CD4-positive, alpha-beta T cell treated with Interleukin-4 for 1 hour (primary cell): ENCODE results near the gene SEC31A.
"Not testable (repeated sequence)": the region's sequence is repeated elsewhere in the genome, so short reads cannot be mapped to it uniquely, and the experiment has no call there.

Experiments
- DNase-seq, 2 donors: peaks; one replicate each; pipeline ENCODE4 v3.0.0-alpha.2; 2020 to 2022

Gene SEC31A

GRCh38 chr4:82896755-82897154, 5.8 kb upstream of the SEC31A start:
- DNase-seq: no peak

- no peak for DNase-seq
These were observed 3.0 kb upstream of the SEC31A start for GRCh38 chr4:82893942-82894341.

- no peak for DNase-seq
These were observed 1.5 kb upstream of the SEC31A start for GRCh38 chr4:82892467-82892802.

- DNase-seq: peak in 1 of 2 donors; percentile 10
These were observed 934 bp upstream of the SEC31A start for GRCh38 chr4:82891707-82892466.

- no peak for DNase-seq
These were observed 439 bp downstream of the SEC31A start for GRCh38 chr4:82890528-82890900.

- DNase-seq: no peak
These were observed 1.7 kb downstream of the SEC31A start for GRCh38 chr4:82889287-82889686.

DNA sequence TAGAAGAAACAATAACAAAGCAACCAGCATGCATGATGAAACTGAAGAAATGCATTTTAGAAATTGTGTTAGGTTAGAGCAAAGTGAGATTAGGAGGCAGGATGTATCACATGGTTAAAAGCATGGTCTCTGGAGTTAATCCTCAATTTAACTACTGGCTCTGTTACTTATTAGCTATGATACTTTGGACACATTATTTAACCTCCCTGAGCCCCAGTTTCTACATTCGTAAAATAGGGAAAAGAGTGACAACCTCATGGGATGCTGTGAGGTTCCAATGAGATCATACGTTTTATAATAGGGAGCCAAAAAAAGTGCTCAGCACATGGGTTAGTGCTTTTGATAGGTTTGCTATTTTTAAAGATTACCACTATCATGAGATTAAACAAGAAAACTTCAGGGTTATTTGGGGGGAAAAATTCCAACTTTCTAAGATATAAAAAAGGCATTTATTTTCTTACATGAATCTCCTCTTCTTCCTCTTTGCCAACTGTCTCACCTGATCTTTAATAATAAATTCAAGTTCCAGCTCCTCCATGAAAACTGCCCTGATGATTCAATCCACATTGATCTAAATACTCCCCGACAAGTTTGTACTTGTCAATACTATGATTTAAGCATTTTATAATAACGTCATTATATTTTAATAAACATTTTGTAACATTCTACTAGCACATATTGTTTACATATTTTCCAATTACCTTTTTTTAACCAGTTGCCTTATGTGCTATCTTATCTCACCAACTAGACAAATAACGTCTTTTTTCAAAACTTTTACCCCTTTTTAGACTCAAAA, 4.6 kb downstream of the SEC31A start:
- DNase-seq: no peak

- no peak for DNase-seq
These were observed 5.5 kb downstream of the SEC31A start for GRCh38 chr4:82885410-82885809.

- DNase-seq: no peak
These were observed 22.4 kb downstream of the SEC31A start for GRCh38 chr4:82868572-82868971.

DNA sequence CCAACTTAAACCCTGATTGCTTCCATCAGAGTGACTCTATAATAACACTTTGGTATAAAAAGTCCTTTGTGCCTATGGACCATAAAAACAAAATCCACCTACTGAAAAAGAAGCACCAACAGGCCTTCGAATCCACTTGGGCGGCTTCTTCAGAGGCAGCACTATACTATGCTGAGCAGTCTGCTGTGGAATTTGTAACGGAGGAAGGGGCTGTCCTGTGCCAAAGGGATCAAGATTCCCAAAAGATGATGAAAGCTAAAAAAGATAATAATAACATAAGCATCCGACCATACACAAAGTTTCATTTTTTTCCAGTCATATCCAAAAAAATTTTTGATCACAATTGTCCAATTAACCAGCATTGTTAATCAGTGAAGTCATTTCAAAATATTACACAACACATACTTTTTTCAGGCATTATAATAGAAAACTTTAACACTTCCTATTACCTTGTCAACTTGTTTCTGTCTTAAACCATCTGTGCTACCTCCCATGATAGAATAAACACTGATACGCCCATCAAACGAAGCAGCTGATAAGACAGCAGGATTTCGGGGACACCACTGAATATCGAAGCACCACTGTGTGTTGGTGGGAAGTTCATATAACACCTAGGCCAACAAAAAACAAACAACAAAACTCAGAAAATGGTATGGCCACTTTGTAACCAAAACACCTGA, 24.1 kb downstream of the SEC31A start:
- DNase-seq: no peak

- peak; percentile 10 to 13 for DNase-seq
These were observed 24.9 kb downstream of the SEC31A start for GRCh38 chr4:82866033-82866432.

GRCh38 chr4:82865592-82865991, 25.4 kb downstream of the SEC31A start:
- DNase-seq: peak; percentile 36 to 68

DNA sequence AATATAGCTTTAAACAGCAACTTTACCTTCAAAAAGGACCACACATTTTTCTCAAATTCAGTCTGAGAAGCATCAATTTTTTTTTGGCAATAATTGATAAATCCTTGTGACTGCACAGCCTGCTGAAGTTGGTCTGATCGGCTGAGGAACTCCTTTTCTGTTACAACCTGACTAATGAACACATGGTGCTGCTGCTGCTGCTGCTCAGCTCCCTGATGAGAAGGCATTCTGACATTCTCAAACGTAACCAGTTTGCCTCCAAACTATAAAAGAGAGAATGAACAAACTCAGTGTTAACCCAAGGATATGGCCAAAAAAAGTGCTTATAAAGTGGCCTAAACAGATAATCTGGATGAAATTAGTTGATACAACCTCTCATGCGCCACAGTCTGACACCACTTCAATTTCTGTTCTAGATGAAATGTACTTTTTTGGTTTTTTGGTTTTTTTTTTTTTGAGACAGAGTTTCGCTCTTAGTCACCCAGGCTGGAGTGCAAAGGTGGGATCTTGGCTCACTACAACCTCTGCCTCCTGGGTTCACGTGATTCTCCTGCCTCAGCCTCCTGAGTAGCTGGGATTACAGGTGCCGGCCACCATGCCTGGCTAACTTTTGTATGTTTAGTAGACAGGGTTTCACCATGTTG, 26.5 kb downstream of the SEC31A start:
- no peak for DNase-seq

- DNase-seq: no peak
These were observed 29.4 kb downstream of the SEC31A start for GRCh38 chr4:82861529-82861928.

DNA sequence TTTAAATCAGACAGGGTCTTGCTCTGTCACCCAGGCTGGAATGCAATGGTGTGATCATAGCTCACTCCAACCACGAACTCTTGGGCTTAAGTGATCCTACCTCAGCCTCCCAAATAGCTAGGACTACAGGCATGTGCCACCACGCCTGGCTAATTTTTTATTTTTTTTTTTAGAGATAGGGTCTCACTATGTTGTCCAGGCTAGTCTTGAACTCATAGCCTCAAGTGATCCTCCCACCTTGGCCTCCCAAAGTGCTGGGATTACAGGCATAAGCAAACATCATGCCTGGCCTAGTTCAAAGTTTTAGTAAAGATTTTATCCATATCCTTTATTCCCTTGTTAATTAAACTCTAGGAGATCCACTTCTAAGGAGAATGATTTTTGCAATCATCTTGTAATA, 30.5 kb downstream of the SEC31A start:
- DNase-seq: not testable (repeated sequence)

DNA sequence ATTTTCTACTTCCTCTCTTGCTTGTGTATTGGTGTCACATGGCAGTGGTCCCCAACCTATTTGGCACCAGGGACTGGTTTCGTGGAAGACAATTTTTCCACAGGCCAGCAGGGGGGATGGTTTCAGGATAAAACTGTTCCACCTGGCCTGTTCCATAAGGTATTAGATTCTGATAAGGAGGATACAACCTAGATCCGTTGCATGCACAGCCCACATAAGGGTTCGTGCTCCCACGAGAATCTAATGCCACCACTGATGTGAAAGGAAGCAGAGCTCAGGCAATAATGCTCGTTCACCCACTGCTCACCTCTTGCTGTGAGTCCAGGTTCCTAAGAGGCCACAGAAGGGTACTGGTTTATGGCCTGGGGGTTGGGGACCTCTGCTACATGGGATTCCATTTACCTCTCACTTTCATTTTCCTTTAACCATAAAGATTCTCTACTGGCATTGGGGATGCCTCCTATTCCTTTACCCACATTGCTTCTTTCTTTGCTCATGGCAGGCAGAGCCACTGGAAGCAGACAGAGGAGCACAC, 38.1 kb downstream of the SEC31A start:
- no peak for DNase-seq

DNA sequence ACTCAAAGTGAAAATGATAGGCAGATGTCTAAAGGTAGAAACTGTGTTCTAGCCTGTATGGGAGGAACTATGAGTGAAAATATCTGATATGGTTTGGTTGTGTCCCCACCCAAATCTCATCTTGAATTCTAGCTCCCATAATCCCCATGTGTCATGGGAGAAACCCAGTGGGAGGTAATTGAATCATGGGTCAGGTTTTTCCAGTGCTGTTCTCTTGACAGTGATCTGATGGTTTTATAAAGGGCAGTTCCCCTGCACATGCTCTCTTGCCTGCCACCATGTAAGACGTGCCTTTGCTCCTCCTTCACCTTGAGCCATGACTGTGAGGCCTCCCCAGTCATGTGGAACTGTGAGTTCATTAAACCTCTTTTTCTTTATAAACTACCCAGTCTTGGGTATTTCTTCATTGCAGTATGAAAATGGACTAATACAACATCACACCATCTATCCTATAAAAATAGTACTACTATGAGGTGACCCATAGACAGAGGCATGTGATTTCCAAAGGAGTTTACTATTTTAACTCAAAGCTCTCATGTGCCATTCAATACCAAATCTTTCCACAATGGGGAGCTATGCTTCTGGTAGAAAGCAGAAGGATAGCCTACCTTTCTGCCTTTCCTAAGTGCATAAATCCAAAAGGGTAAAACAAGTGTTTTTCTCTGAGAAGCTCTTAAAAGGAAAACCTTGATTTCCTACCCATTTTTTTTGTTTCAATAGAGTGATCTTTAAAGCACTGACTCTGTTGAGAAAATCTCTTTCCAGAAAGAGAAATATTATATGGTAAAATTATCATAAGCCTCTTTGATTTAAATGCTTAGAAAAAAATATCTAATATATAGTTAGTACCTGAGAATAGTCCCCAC, 38.8 kb downstream of the SEC31A start:
- peak in 1 of 2 donors; percentile 53 for DNase-seq

DNA sequence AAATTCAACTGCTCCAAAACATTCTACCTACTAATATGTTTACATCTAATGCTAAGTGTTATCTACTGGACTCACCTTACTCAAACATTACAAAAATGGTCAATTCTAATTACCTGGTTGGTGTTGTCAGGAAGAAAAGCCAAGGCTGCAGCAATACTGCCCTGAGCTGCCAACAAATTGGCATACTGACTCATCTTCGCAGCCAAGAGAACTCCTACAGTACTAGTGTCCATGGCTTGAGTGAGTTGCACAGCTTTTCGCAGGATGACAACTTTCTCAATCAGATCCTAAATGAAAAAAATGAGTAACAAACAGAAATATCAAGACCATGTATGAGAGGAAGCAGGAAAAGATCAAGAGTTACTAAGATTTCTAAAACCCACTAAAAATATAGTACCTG, 39.6 kb downstream of the SEC31A start:
- DNase-seq: no peak

DNA sequence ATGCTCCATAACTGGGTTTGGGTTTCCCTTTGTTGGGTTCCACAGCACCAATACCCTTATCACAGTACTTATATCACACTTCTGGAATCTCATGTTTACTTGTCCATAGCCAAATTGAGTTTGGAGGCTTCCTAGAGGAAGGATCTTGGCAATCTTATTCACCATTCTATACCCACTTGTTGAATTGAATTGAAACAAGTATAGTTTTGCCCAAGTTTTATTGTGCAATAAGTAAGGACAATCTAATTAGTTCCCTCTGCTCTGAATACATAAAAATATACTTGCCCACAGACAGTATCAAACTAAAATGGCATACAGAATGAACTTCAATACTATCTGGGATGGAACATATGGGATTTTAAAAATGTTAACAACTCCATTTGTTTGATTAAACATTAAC, 40.3 kb downstream of the SEC31A start:
- DNase-seq: no peak

GRCh38 chr4:82848706-82849105, 42.2 kb downstream of the SEC31A start:
- no peak for DNase-seq

DNA sequence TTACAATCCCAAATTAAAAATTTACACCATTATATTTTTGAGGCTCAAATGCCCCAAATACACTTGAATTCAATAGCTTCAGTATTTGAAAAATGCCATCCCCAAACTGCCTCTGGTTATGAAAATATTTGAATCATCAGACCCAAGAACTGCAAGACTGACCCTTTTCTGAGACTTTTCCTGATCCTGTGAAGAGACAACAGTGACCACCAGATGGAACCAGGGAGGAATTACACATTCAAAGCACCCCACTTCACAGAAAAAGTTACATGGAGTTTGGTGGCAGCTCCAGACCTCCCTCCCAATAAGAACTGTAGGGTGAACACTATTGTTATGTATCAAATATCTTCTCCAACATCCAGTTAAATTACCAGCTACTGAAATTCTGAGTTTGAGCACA, 48.4 kb downstream of the SEC31A start:
- DNase-seq: no peak

DNA sequence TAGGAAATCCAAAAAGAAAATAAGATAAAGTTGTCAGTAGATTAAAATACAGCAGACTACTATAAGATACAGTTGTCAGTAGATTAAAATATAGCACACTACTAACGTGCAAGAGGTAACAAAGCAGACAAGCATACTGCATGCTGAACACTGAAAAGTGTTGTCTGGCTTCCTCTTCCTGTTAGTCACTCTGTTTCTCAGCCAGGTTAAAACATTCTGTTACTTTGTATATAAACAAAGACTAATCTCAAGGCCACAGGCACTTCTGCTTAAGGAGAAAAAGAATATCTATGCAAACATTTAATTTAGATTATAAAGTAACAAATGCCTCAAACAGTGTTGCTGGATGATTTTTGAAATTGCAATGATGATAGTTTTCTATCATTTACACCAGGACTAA, 51.3 kb downstream of the SEC31A start:
- no peak for DNase-seq
